GM12878 (cell line): ENCODE results near the gene TBC1D8.

Source experiments
- CREM ChIP-seq: IDR thresholded peaks from 2 replicates; pipeline ENCODE4 v1.6.1; 2014; ENCODE audit warnings: antibody characterized with exemption, low read depth
- CTCF ChIP-seq, 3 experiments: IDR thresholded peaks in 2 of 3; conservative IDR thresholded peaks in 1 of 3; 2 replicates each; pipeline ENCODE4 v1.5.1; 2011; ENCODE audit warnings: low read depth in 3 of 3, low read length in 3 of 3, mild to moderate bottlenecking in 3 of 3, control low read depth in 2 of 3, moderate library complexity in 2 of 3, inconsistent platforms in 1 of 3, mixed read lengths in 1 of 3; ENCODE audit not compliant: control insufficient read depth in 2 of 3, insufficient read depth in 1 of 3; ENCODE audit errors: extremely low read depth in 1 of 3
- FOXM1 ChIP-seq: IDR thresholded peaks from 2 replicates; pipeline ENCODE4 v1.6.1; 2012; ENCODE audit warnings: low read depth, mild to moderate bottlenecking, inconsistent platforms, low read length, moderate library complexity
- MXI1 ChIP-seq: fragments of 150-350 bp; IDR thresholded peaks from 2 replicates; pipeline ENCODE4 v1.6.1; 2011; ENCODE audit warnings: low read depth, mild to moderate bottlenecking, inconsistent platforms, low read length, improper control_type of control experiment
- NR2C2 ChIP-seq: IDR thresholded peaks from 2 replicates; pipeline ENCODE4 v1.6.1; 2011; ENCODE audit warnings: borderline replicate concordance, low read depth; ENCODE audit not compliant: control insufficient read depth, insufficient read length
- POLR2A ChIP-seq: IDR thresholded peaks from 2 replicates; pipeline ENCODE4 v1.6.1; 2011; ENCODE audit warnings: low read depth, mild to moderate bottlenecking, low read length
- RAD21 ChIP-seq: IDR thresholded peaks from 2 replicates; pipeline ENCODE4 v1.6.1; 2011; ENCODE audit warnings: mild to moderate bottlenecking, low read depth, low read length, moderate library complexity; ENCODE audit not compliant: insufficient read depth
- REST ChIP-seq: IDR thresholded peaks from 2 replicates; pipeline ENCODE4 v1.6.1; 2012; ENCODE audit warnings: mild to moderate bottlenecking, low read depth, low read length
- SMC3 ChIP-seq: IDR thresholded peaks from 2 replicates; pipeline ENCODE4 v1.6.1; 2011; ENCODE audit warnings: low read length, improper control_type of control experiment, borderline replicate concordance
- YY1 ChIP-seq: IDR thresholded peaks from 2 replicates; pipeline ENCODE4 v1.6.1; 2011; ENCODE audit warnings: low read depth, mild to moderate bottlenecking, low read length
- ZNF24 ChIP-seq: fragments of 450-650 bp; IDR thresholded peaks from 2 replicates; pipeline ENCODE4 v1.6.1; 2017; ENCODE audit warnings: antibody characterized with exemption, mild to moderate bottlenecking

GRCh38 chr2:101199251-101199791, 48.1 kb upstream of the TBC1D8 start:
- TF ChIP-seq MXI1 (no peak), CREM (no peak), SMC3 (no peak), YY1 (no peak), POLR2A (no peak), CTCF (IDR thresholded peaks at IDR 0.05 in 2 of 3, conservative IDR thresholded peaks at IDR 0.05 in 1 of 3; ENCODE audit: control insufficient read depth in 2 of 3, extremely low read depth in 1 of 3, insufficient read depth in 1 of 3, low read depth in 3 of 3, low read length in 3 of 3) (no peak), REST (no peak), FOXM1 (no peak), NR2C2 (no peak), RAD21 (no peak), ZNF24 (no peak)
